GM08714 (cell line): Measurements from ENCODE around the gene SLC22A25.
"Not testable (repeated sequence)": the region's sequence is repeated elsewhere in the genome, so short reads cannot be mapped to it uniquely, and the experiment has no call there.

ENCODE experiments used
- H3K4me3 ChIP-seq: fragments of 200-500 bp; sonication (Bioruptor generic); 2 replicates; pipeline ENCODE4 v1.5.1; 2014; ENCODE audit warnings: mild to moderate bottlenecking, low read length, inconsistent platforms
- ZNF274 ChIP-seq: IDR thresholded peaks from 2 replicates; pipeline ENCODE4 v1.6.1; 2012; ENCODE audit warnings: mild to moderate bottlenecking, low read depth, low read length

The SLC22A25 gene

GRCh38 chr11:63242089-63242781 lies 1.2 kb downstream of the SLC22A25 start:
- H3K4me3 ChIP-seq, result no peak overlapping the region
- no peak for TF ChIP-seq ZNF274

GRCh38 chr11:63240791-63241379 lies 2.5 kb downstream of the SLC22A25 start:
- H3K4me3 ChIP-seq, result no peak overlapping the region
- TF ChIP-seq ZNF274, result no peak

GRCh38 chr11:63240098-63240497 lies 3.3 kb downstream of the SLC22A25 start:
- no peak overlapping the region for H3K4me3 ChIP-seq
- no peak for TF ChIP-seq ZNF274

- H3K4me3 ChIP-seq, result no peak overlapping the region
- TF ChIP-seq ZNF274, result no peak
These were observed 4.1 kb downstream of the SLC22A25 start for GRCh38 chr11:63239254-63239653.

GRCh38 chr11:63237413-63237812 lies 6.0 kb downstream of the SLC22A25 start:
- no peak for TF ChIP-seq ZNF274
- no peak overlapping the region for H3K4me3 ChIP-seq

GRCh38 chr11:63235471-63236461 lies 7.6 kb downstream of the SLC22A25 start:
- H3K4me3 ChIP-seq, result not testable (repeated sequence)

GRCh38 chr11:63229815-63230214 lies 13.6 kb downstream of the SLC22A25 start:
- TF ChIP-seq ZNF274, result no peak
- H3K4me3 ChIP-seq, result no peak overlapping the region

GRCh38 chr11:63227521-63228107 lies 15.8 kb downstream of the SLC22A25 start:
- no peak overlapping the region for H3K4me3 ChIP-seq
- no peak for TF ChIP-seq ZNF274

- H3K4me3 ChIP-seq, result no peak overlapping the region
- no peak for TF ChIP-seq ZNF274
These were observed 16.8 kb downstream of the SLC22A25 start for GRCh38 chr11:63226488-63227114.

GRCh38 chr11:63214093-63214492 lies 29.3 kb downstream of the SLC22A25 start:
- no peak overlapping the region for H3K4me3 ChIP-seq
- TF ChIP-seq ZNF274, result no peak

GRCh38 chr11:63212742-63213141 lies 30.7 kb downstream of the SLC22A25 start:
- no peak overlapping the region for H3K4me3 ChIP-seq
- no peak for TF ChIP-seq ZNF274

- H3K4me3 ChIP-seq, result no peak overlapping the region
These were observed 33.3 kb downstream of the SLC22A25 start for GRCh38 chr11:63210111-63210510.

More at GRCh38 chr11:63210111-63210510, 33.3 kb downstream of the SLC22A25 start:
- TF ChIP-seq ZNF274, result no peak
